Thoracic aorta (tissue), 2 donors: ENCODE measurements around the gene PBXIP1. TPM values are rescaled to one million over a fixed set of nuclear protein-coding genes. Genes with fewer than 3 reads are reported as not detected.
A peak's percentile ranks its signal among the peaks of the same experiment; 100 is the strongest.

Experiments
- ATAC-seq: fragments of 150-250 bp; one replicate; pipeline ENCODE4 v1.8.0; 2017; ENCODE audit warnings: low read depth; ENCODE audit not compliant: insufficient number of reproducible peaks, low FRiP score
- DNase-seq: peaks from one replicate; pipeline ENCODE4 v3.0.0-alpha.2; 2020; ENCODE audit warnings: low spot score
- H3K27ac ChIP-seq, 2 donors: fragments of 200-600 bp; sonication (generic); 1 replicate in 1 of 2; 2 replicates in 1 of 2; pipeline ENCODE4 v1.5.1; 2016; ENCODE audit warnings: mild to moderate bottlenecking in 2 of 2, moderate library complexity in 2 of 2
- H3K27me3 ChIP-seq: fragments of 200-600 bp; sonication (generic); replicated peaks from 2 replicates; pipeline ENCODE4 v1.6.0; 2016; ENCODE audit warnings: mild to moderate bottlenecking; ENCODE audit not compliant: insufficient read depth
- H3K36me3 ChIP-seq: fragments of 200-600 bp; sonication (generic); one replicate; pipeline ENCODE4 v1.5.1; 2016
- H3K4me1 ChIP-seq, 2 donors: fragments of 200-600 bp; sonication (generic); 1 replicate in 1 of 2; 2 replicates in 1 of 2; pipeline versions ENCODE4 v1.5.1 to v1.6.0; 2016; ENCODE audit warnings: low read depth in 2 of 2, mild to moderate bottlenecking in 1 of 2; ENCODE audit not compliant: control insufficient read depth in 1 of 2
- H3K4me3 ChIP-seq: fragments of 200-600 bp; sonication (generic); 2 replicates; pipeline ENCODE4 v1.5.1; 2016; ENCODE audit warnings: mild to moderate bottlenecking
- H3K9me3 ChIP-seq: fragments of 200-600 bp; sonication (generic); 2 replicates; pipeline ENCODE4 v1.5.1; 2016
- CTCF ChIP-seq: fragments of 200-600 bp; sonication (generic); IDR thresholded peaks from one replicate; pipeline ENCODE4 v1.5.1; 2019; ENCODE audit warnings: antibody characterized with exemption
- total RNA-seq, 2 donors: library from RNA; depleted of rRNA; stranded (reverse); fragments of >200 nt; gene quantifications; one replicate each; pipeline versions ENCODE4 v1.1.0 to v1.2.3, GENCODE V29; 2016

Gene PBXIP1
- total RNA-seq, 2 donors from 2014 or later: 185 to 227 TPM

- H3K9me3 ChIP-seq: no peaks in the 10 kb centered on the region
- no peak for TF ChIP-seq CTCF
- H3K4me3 ChIP-seq: peak overlapping the region; percentile 79
- DNase-seq: no peak
- peaks cover 11 to 35% of the 10 kb centered on the region in 2 donors for H3K4me1 ChIP-seq
- peak overlapping the region; percentile 96 to 98 for H3K27ac ChIP-seq
- peak; percentile 4 for ATAC-seq
- H3K36me3 ChIP-seq: no peaks in the 10 kb centered on the region
- no peaks in the 10 kb centered on the region for H3K27me3 ChIP-seq
Measured at GRCh38 chr1:154935749-154936554, 19.9 kb downstream of the PBXIP1 start.

- no peaks in the 10 kb centered on the region for H3K9me3 ChIP-seq
- H3K27me3 ChIP-seq: no peaks in the 10 kb centered on the region
- H3K27ac ChIP-seq: no peak overlapping the region
- no peak for TF ChIP-seq CTCF
- ATAC-seq: no peak
- peaks cover 6% of the 10 kb centered on the region for H3K36me3 ChIP-seq
- DNase-seq: no peak
- no peak overlapping the region for H3K4me3 ChIP-seq
- H3K4me1 ChIP-seq: peaks cover 11 to 29% of the 10 kb centered on the region in 2 donors
Measured at GRCh38 chr1:154934358-154934948, 21.4 kb downstream of the PBXIP1 start.

- Histone ChIP-seq H3K27ac (no peak overlapping the region), H3K4me1 (peaks cover 4 to 16% of the 10 kb centered on the region in 2 donors), H3K9me3 (no peaks in the 10 kb centered on the region), H3K36me3 (peaks cover 6% of the 10 kb centered on the region), H3K27me3 (no peaks in the 10 kb centered on the region), H3K4me3 (no peak overlapping the region)
- DNase-seq (no peak), ATAC-seq (no peak)
- no peak for TF ChIP-seq CTCF
Measured at GRCh38 chr1:154931940-154932487, 23.9 kb downstream of the PBXIP1 start.

GRCh38 chr1:154926201-154926600 is 29.7 kb downstream of the PBXIP1 start:
- Histone ChIP-seq H3K27ac (no peak overlapping the region), H3K9me3 (no peaks in the 10 kb centered on the region), H3K27me3 (no peaks in the 10 kb centered on the region), H3K4me3 (no peak overlapping the region), H3K36me3 (peaks cover 36% of the 10 kb centered on the region), H3K4me1 (no peaks in the 10 kb centered on the region)
- ATAC-seq (no peak), DNase-seq (no peak)
- TF ChIP-seq CTCF: no peak
